ENCODE measurements around the gene WLS. TPM values are rescaled to one million over a fixed set of nuclear protein-coding genes. Genes with fewer than 3 reads are reported as not detected.
A peak's percentile ranks its signal among the peaks of the same experiment; 100 is the strongest.

The WLS gene
- total and polyA plus RNA-seq, 4 donors = 27.3 to 128 (median 71.7) TPM

DNA sequence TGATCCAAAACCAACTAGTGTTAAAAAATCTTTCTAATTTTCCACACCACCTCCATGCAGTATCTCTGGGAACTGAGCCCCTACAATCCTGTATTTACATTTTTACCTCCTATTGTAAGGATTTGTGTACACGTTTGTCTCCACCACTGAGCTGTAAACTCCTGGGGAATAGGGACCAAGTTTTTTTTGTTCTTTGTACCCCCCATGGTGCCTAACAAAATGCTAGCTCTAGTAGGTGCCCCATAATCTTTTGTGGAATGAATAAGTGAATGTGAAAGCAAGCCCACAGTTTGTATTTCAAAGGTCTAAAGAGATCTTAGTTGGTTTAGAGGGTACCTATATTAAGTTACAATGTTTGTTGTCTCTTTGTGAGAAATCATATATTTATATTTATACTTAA, 879 bp upstream of the WLS start:
- Histone ChIP-seq H3K27me3 (ENCODE audit: control insufficient read depth in 3 of 3, insufficient read depth in 3 of 3, low read length in 2 of 3) (no peaks in the 10 kb centered on the region), H3K9me3 (ENCODE audit: control insufficient read depth in 4 of 4, insufficient read depth in 3 of 4, low read length in 3 of 4) (no peaks in the 10 kb centered on the region), H3K4me3 (no peak overlapping the region), H3K27ac (ENCODE audit: low read depth in 1 of 2, low read length in 1 of 2) (no peak overlapping the region), H3K4me1 (ENCODE audit: control insufficient read depth in 5 of 5, insufficient read depth in 5 of 5, low read length in 5 of 5) (peaks cover 0 to 31% (median 10%) of the 10 kb centered on the region in 5 donors), H3K36me3 (ENCODE audit: control insufficient read depth in 4 of 4, insufficient read depth in 4 of 4, low read length in 4 of 4) (no peaks in the 10 kb centered on the region), H3K9ac (ENCODE audit: insufficient read depth in 1 of 2, low read length in 2 of 2) (peak overlapping the region in 1 of 2 donors; percentile 88)
- no peak for ATAC-seq (ENCODE audit: insufficient read depth, low FRiP score)
- 35 to 45% methylated on average over 1 of the region's 1 CpG for WGBS, 2 donors
- TF ChIP-seq, protein P1, sequence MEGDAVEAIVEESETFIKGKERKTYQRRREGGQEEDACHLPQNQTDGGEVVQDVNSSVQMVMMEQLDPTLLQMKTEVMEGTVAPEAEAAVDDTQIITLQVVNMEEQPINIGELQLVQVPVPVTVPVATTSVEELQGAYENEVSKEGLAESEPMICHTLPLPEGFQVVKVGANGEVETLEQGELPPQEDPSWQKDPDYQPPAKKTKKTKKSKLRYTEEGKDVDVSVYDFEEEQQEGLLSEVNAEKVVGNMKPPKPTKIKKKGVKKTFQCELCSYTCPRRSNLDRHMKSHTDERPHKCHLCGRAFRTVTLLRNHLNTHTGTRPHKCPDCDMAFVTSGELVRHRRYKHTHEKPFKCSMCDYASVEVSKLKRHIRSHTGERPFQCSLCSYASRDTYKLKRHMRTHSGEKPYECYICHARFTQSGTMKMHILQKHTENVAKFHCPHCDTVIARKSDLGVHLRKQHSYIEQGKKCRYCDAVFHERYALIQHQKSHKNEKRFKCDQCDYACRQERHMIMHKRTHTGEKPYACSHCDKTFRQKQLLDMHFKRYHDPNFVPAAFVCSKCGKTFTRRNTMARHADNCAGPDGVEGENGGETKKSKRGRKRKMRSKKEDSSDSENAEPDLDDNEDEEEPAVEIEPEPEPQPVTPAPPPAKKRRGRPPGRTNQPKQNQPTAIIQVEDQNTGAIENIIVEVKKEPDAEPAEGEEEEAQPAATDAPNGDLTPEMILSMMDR (IDR thresholded peaks at IDR 0.05; ENCODE audit: control extremely low read depth, extremely low read depth) = no peak
- DNase-seq = no peak

DNA sequence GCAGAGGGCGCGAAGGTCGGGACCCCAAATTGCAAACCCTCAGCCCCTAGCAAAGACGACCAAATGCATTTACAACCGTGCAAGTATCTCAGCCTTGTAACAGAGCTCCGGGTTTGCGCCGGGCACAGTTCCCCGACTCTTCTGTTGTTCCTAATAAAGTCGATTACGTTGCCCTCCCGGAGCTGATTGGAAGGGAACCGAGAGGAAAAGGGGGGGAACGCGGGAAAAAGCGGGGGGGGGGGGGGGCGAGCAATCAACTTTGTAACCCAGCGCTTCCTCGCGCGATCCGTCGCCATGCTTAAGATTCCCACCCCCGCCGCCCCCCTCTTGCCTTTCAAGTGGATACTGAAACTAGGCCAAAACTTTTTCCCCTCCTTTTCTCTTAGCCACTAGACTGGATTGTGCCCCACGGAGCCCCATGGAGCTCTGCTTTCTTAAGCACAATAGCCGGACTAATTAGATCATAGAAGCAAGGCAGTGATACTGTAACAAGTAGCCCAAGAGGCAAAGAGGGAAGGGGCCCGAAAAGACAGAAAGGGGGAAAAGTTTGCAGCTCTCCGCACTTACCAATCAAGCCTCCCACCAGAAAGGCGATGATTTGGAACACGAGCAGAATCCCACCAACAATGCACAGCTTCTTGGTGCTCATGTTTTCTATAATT, 565 bp downstream of the WLS start:
- 0 to 1% methylated on average over 29 to 31 of the region's 31 CpGs for WGBS, 2 donors
- Histone ChIP-seq H3K4me1 (ENCODE audit: control insufficient read depth in 5 of 5, insufficient read depth in 5 of 5, low read length in 5 of 5) (peaks cover 0 to 35% (median 10%) of the 10 kb centered on the region in 5 donors), H3K27me3 (ENCODE audit: control insufficient read depth in 3 of 3, insufficient read depth in 3 of 3, low read length in 2 of 3) (no peaks in the 10 kb centered on the region)

DNA sequence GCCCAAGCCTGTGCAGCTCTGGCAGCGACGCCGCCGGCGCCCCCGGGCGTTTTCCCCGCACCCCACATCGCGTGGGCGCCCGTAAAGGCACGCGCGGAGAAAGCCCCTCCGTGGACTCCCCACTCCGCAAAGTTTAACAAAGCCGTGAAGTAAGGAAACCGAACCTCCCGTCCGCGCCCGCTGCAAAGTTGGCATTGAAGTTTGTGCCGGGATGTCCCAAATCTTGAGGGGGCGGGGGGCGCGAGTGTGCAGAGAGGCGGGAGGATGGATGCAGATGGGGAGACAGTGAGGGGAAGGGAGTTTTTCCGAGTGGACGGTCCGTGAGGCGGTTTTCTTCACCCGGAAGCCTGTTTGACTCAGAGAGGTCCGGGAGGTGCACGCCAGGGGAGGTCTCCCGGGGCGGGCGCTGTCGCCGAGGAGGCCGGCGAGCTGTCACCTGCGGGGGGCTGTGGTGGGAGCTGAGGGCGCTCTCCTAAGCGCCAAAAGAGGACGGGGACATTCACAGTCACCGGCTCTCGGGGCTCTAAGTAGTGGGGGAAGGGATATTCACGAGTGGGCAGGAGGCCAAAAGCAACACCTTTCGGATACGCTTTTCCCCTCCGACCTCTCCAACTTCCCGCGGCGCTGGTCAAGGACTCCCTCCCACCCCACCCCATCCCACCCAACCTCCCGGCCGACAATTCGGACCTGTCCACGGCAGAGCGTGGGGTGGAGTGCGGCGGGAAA, 1.3 kb downstream of the WLS start:
- Histone ChIP-seq H3K27me3 (ENCODE audit: control insufficient read depth in 3 of 3, insufficient read depth in 3 of 3, low read length in 2 of 3) (no peaks in the 10 kb centered on the region), H3K4me1 (ENCODE audit: control insufficient read depth in 5 of 5, insufficient read depth in 5 of 5, low read length in 5 of 5) (peaks cover 0 to 35% (median 10%) of the 10 kb centered on the region in 5 donors), H3K36me3 (ENCODE audit: control insufficient read depth in 4 of 4, insufficient read depth in 4 of 4, low read length in 4 of 4) (no peaks in the 10 kb centered on the region), H3K9me3 (ENCODE audit: control insufficient read depth in 4 of 4, insufficient read depth in 3 of 4, low read length in 3 of 4) (no peaks in the 10 kb centered on the region), H3K9ac (ENCODE audit: insufficient read depth in 1 of 2, low read length in 2 of 2) (peak overlapping the region; percentile 78 to 82), H3K27ac (ENCODE audit: low read depth in 1 of 2, low read length in 1 of 2) (peak overlapping the region; percentile 44 to 71), H3K4me3 (peak overlapping the region; percentile 67)
- TF ChIP-seq, protein P1 (IDR thresholded peaks at IDR 0.05; ENCODE audit: control extremely low read depth, extremely low read depth) = no peak
- ATAC-seq (ENCODE audit: insufficient read depth, low FRiP score) = peak; percentile 35
- WGBS, 2 donors = 1 to 2% methylated on average over 61 to 62 of the region's 62 CpGs
- peak; percentile 49 to 67 (median 65) for DNase-seq

More for the DNA sequence above, 565 bp downstream of the WLS start:
- Histone ChIP-seq H3K9me3 (ENCODE audit: control insufficient read depth in 4 of 4, insufficient read depth in 3 of 4, low read length in 3 of 4) (no peaks in the 10 kb centered on the region), H3K27ac (ENCODE audit: low read depth in 1 of 2, low read length in 1 of 2) (peak overlapping the region; percentile 74 to 87), H3K9ac (ENCODE audit: insufficient read depth in 1 of 2, low read length in 2 of 2) (peak overlapping the region; percentile 78 to 88), H3K36me3 (ENCODE audit: control insufficient read depth in 4 of 4, insufficient read depth in 4 of 4, low read length in 4 of 4) (no peaks in the 10 kb centered on the region), H3K4me3 (peak overlapping the region; percentile 67)
- DNase-seq (peak; percentile 88 to 94 (median 93)), ATAC-seq (ENCODE audit: insufficient read depth, low FRiP score) (peak; percentile 7)
- TF ChIP-seq, protein P1 (IDR thresholded peaks at IDR 0.05; ENCODE audit: control extremely low read depth, extremely low read depth) = no peak

Data from lung (tissue), 12 donors.